ENCODE measurements around the gene OXNAD1. TPM values are rescaled to one million over a fixed set of nuclear protein-coding genes. Genes with fewer than 3 reads are reported as not detected.
A peak's percentile ranks its signal among the peaks of the same experiment; 100 is the strongest.

The OXNAD1 gene
- total RNA-seq, 1 experiment from 2014 or later, result 23.7 TPM

- H3K4me1 Mint-ChIP-seq, result peaks cover 5 to 6% of the 10 kb centered on the region in 2 experiments; a peak in 3 of 4 replicates
- no peaks in the 10 kb centered on the region; the same call in 1 of the 2 replicates for H3K27me3 Mint-ChIP-seq (ENCODE audit: low read depth)
- no peaks in the 10 kb centered on the region for H4K20me1 ChIP-seq (ENCODE audit: control insufficient read depth, insufficient read depth, insufficient read length)
- H3K4ac ChIP-seq (ENCODE audit: low read depth, low read length), result no peak overlapping the region
- TF ChIP-seq CTCF (conservative IDR thresholded peaks at IDR 0.05), result no peak
- no peak overlapping the region for H2BK12ac ChIP-seq (ENCODE audit: insufficient read length, low read depth, low read length)
- no peak overlapping the region for H2AK5ac ChIP-seq (ENCODE audit: insufficient read length, low read length)
- H3K4me2 ChIP-seq (ENCODE audit: insufficient read depth, insufficient read length, low read length), result no peak overlapping the region
- H3K18ac ChIP-seq (ENCODE audit: insufficient read length, low read depth, low read length), result no peak overlapping the region
- H3K23me2 ChIP-seq (ENCODE audit: insufficient read length, low read depth, low read length, poor library complexity, severe bottlenecking), result no peaks in the 10 kb centered on the region
- H2BK15ac ChIP-seq (ENCODE audit: low read depth, low read length), result no peak overlapping the region
- no peaks in the 10 kb centered on the region for H3K4me1 ChIP-seq (ENCODE audit: insufficient read depth, low read length)
- no peak overlapping the region for H2BK20ac ChIP-seq (ENCODE audit: low read depth, low read length, poor library complexity, severe bottlenecking)
- no peak overlapping the region for H3K4me3 Mint-ChIP-seq
- no peak for DNase-seq
- no peaks in the 10 kb centered on the region for H3K9me3 Mint-ChIP-seq
- no peak overlapping the region for H2BK120ac ChIP-seq (ENCODE audit: low read depth, low read length, poor library complexity, severe bottlenecking)
- H3K23ac ChIP-seq (ENCODE audit: insufficient read length, low read depth, low read length), result no peak overlapping the region
- H2AFZ ChIP-seq (ENCODE audit: low read length), result no peak overlapping the region
- H3K27ac Mint-ChIP-seq, result peak overlapping the region; percentile 36 to 83 (median 48); a peak in 3 of 7 replicates
- H3K56ac ChIP-seq (ENCODE audit: insufficient read length, low read depth, low read length), result no peak overlapping the region
- H3K9ac ChIP-seq (ENCODE audit: extremely low read depth, insufficient read length, low read length), result no peak overlapping the region
- no CpG with 5 or more reads among the region's 3 CpGs for WGBS (ENCODE audit: extremely low coverage, insufficient read length, low lambda C conversion rate)
- H3K79me2 ChIP-seq (ENCODE audit: insufficient read depth, low read length), result no peaks in the 10 kb centered on the region
- no peak overlapping the region for H4K5ac ChIP-seq (ENCODE audit: insufficient read length, low read depth, low read length)
- H2BK5ac ChIP-seq (ENCODE audit: insufficient read length, low read length), result no peak overlapping the region
- no peak overlapping the region for H3K14ac ChIP-seq (ENCODE audit: insufficient read depth, low read length)
- no peak overlapping the region for H3K27ac ChIP-seq (ENCODE audit: insufficient read length, low read depth, low read length)
- H3K9me3 ChIP-seq (ENCODE audit: control insufficient read depth, low read depth, low read length), result no peaks in the 10 kb centered on the region
- H3K79me1 ChIP-seq (ENCODE audit: insufficient read depth, low read depth, low read length, poor library complexity, severe bottlenecking), result no peaks in the 10 kb centered on the region
- H3K27me3 ChIP-seq (ENCODE audit: insufficient read depth, low read length), result no peaks in the 10 kb centered on the region
- peaks cover 2 to 25% (median 7%) of the 10 kb centered on the region in 3 experiments; a peak in 6 of 7 replicates for H3K36me3 Mint-ChIP-seq (ENCODE audit: insufficient read depth in 1 of 3, low read depth in 3 of 3)
- no peak overlapping the region for H3T11ph ChIP-seq (ENCODE audit: low read length)
- H4K8ac ChIP-seq (replicated peaks; ENCODE audit: insufficient read length, low read depth, low read length), result no peak overlapping the region
- no peak overlapping the region for H4K91ac ChIP-seq (ENCODE audit: insufficient read length, low read depth, low read length)
These were observed 55.7 kb downstream of the OXNAD1 start for GRCh38 chr3:16320711-16321110.
